K562 (cell line): Measurements from ENCODE around the gene BRD3OS. TPM values are rescaled to one million over a fixed set of nuclear protein-coding genes. Genes with fewer than 3 reads are reported as not detected.

Experiments used
- BCL6 ChIP-seq: fragments of 250-450 bp; sonication (Bioruptor Pico); IDR thresholded peaks from 2 replicates; pipeline ENCODE4 v1.4.0; 2020
- ELF4 ChIP-seq: fragments of 450-650 bp; formaldehyde crosslinking; IDR thresholded peaks from 2 replicates; pipeline ENCODE4 v1.4.0; 2022; ENCODE audit warnings: missing genetic modification characterization
- POLR2A ChIP-seq: fragments of 450-650 bp; conservative IDR thresholded peaks from 2 replicates; pipeline ENCODE4 v1.6.1; 2016
- PREB ChIP-seq: sonication (generic); formaldehyde crosslinking; IDR thresholded peaks from 2 replicates; pipeline ENCODE4 v1.8.1; 2023; ENCODE audit warnings: mild to moderate bottlenecking, missing genetic modification reagents
- STAT5B ChIP-seq: fragments of 250-450 bp; sonication (Bioruptor Pico); IDR thresholded peaks from 2 replicates; pipeline ENCODE4 v1.8.0; 2021; ENCODE audit warnings: mild to moderate bottlenecking, inconsistent platforms
- ZNF140 ChIP-seq: fragments of 250-450 bp; sonication (Bioruptor Pico); IDR thresholded peaks from 2 replicates; pipeline ENCODE4 v1.8.0; 2021; ENCODE audit warnings: moderate library complexity, mild to moderate bottlenecking, inconsistent platforms
- polyA plus RNA-seq, 8 experiments: library from polyadenylated mRNA; depleted of rRNA in 4 of 8; stranded (reverse) in 5 of 8; unstranded in 3 of 8; fragments of >200 nt; fragmentation: Nextera tagmentation in 2 of 8; fragmentation: Illumina TruSeq in 1 of 8; extraction: Ambion mirVana in 2 of 8; extraction: Trizol in 1 of 8; gene quantifications; 2 replicates each; pipeline versions ENCODE4 v1.2.1 to v1.2.3, GENCODE V29; 2011 to 2014; ENCODE audit warnings: inconsistent platforms in 1 of 8, missing spikeins in 1 of 8
- total RNA-seq, 7 experiments: library from RNA; depleted of rRNA in 6 of 7; stranded (reverse); fragments of >200 nt in 6 of 7; fragmentation: Illumina TruSeq in 2 of 7; extraction: Trizol in 2 of 7; gene quantifications; 2 replicates each; pipeline versions ENCODE4 v1.2.1 to v1.2.3, GENCODE V29; 2011 to 2021; ENCODE audit warnings: low replicate concordance in 1 of 7
- TF ChIP-seq, protein P1 (sequence below), 2 experiments: fragments of 150-350 bp in 1 of 2; IDR thresholded peaks; 2 replicates each; pipeline ENCODE4 v1.6.1; 2012 to 2016; ENCODE audit warnings: low read depth in 2 of 2, low read length in 2 of 2, mild to moderate bottlenecking in 1 of 2, moderate library complexity in 1 of 2
- TF ChIP-seq, protein P2 (sequence below): fragments of 450-650 bp; IDR thresholded peaks from 2 replicates; pipeline ENCODE4 v1.6.1; 2016; ENCODE audit warnings: mild to moderate bottlenecking, moderate library complexity
- TF ChIP-seq, protein P3 (sequence below), 2 experiments: fragments of 450-650 bp in 1 of 2; sonication (generic) in 1 of 2; formaldehyde crosslinking in 1 of 2; IDR thresholded peaks in 1 of 2; conservative IDR thresholded peaks in 1 of 2; 2 replicates each; pipeline versions ENCODE4 v1.6.1 to v1.8.1; 2016 to 2023; ENCODE audit warnings: mild to moderate bottlenecking in 2 of 2, moderate library complexity in 2 of 2, inconsistent platforms in 1 of 2, missing genetic modification reagents in 1 of 2

The BRD3OS gene
- total and polyA plus RNA-seq, 9 of the 15 experiments (the other 6 are each of a cell fraction or from before 2014, with no cell fraction given), result 1.1 to 8.7 (median 5.9) TPM

DNA sequence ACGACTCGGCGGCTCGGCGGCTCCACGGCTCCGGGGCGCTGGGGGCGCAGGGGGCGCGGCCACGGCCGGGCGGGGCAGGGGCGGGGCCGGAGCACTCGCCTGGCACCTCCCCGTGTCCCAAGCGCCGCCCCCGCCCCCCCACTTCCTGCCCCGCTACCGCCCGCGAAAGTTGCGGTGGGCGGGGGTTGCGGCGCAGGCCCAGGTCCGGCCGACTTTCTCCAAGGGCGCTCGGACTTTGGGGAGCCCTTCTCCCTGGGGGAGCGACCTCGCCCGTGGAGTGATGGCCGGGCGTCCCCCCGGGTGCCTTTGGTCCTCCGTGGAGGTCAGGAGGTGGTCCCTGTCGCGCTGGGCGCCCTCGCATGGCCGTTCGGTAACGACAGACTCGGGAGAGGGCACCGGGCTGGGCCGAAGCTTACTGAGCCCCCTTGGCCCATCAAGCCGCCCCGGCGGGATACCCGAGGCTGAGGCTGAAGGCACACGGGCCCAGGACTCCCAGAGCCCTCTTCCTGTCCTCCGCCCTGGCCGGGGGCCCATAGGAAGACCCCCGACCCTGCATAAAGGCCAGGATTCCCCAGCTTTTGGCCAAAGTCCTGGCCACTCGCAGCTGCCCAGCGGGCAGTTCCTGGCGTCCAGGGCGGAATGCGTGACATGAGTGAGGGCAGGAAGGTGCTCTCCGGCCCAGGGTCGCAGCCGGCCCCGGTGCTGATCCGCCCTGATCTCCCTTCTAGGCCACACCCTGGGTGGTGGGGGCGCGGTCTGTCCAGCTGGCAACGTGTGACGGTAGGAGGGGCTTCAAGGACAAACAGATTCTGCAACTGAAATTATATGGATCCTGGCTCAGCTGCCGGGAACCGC, 32.3 kb upstream of the BRD3OS start (continued):
- TF ChIP-seq PREB (CRISPR knock-in tag) (no peak), ELF4 (CRISPR knock-in tag) (0 out of 2 replicates have a peak, but pooled peaks have one; percentile 15), ZNF140 (CRISPR knock-in tag) (no peak), STAT5B (CRISPR knock-in tag) (no peak), BCL6 (CRISPR knock-in tag) (no peak), POLR2A (peak; percentile 63)
- TF ChIP-seq, protein P1, sequence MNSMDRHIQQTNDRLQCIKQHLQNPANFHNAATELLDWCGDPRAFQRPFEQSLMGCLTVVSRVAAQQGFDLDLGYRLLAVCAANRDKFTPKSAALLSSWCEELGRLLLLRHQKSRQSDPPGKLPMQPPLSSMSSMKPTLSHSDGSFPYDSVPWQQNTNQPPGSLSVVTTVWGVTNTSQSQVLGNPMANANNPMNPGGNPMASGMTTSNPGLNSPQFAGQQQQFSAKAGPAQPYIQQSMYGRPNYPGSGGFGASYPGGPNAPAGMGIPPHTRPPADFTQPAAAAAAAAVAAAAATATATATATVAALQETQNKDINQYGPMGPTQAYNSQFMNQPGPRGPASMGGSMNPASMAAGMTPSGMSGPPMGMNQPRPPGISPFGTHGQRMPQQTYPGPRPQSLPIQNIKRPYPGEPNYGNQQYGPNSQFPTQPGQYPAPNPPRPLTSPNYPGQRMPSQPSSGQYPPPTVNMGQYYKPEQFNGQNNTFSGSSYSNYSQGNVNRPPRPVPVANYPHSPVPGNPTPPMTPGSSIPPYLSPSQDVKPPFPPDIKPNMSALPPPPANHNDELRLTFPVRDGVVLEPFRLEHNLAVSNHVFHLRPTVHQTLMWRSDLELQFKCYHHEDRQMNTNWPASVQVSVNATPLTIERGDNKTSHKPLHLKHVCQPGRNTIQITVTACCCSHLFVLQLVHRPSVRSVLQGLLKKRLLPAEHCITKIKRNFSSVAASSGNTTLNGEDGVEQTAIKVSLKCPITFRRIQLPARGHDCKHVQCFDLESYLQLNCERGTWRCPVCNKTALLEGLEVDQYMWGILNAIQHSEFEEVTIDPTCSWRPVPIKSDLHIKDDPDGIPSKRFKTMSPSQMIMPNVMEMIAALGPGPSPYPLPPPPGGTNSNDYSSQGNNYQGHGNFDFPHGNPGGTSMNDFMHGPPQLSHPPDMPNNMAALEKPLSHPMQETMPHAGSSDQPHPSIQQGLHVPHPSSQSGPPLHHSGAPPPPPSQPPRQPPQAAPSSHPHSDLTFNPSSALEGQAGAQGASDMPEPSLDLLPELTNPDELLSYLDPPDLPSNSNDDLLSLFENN (IDR thresholded peaks at IDR 0.05; ENCODE audit: low read depth in 2 of 2, low read length in 2 of 2), result no peak
- TF ChIP-seq, protein P2, sequence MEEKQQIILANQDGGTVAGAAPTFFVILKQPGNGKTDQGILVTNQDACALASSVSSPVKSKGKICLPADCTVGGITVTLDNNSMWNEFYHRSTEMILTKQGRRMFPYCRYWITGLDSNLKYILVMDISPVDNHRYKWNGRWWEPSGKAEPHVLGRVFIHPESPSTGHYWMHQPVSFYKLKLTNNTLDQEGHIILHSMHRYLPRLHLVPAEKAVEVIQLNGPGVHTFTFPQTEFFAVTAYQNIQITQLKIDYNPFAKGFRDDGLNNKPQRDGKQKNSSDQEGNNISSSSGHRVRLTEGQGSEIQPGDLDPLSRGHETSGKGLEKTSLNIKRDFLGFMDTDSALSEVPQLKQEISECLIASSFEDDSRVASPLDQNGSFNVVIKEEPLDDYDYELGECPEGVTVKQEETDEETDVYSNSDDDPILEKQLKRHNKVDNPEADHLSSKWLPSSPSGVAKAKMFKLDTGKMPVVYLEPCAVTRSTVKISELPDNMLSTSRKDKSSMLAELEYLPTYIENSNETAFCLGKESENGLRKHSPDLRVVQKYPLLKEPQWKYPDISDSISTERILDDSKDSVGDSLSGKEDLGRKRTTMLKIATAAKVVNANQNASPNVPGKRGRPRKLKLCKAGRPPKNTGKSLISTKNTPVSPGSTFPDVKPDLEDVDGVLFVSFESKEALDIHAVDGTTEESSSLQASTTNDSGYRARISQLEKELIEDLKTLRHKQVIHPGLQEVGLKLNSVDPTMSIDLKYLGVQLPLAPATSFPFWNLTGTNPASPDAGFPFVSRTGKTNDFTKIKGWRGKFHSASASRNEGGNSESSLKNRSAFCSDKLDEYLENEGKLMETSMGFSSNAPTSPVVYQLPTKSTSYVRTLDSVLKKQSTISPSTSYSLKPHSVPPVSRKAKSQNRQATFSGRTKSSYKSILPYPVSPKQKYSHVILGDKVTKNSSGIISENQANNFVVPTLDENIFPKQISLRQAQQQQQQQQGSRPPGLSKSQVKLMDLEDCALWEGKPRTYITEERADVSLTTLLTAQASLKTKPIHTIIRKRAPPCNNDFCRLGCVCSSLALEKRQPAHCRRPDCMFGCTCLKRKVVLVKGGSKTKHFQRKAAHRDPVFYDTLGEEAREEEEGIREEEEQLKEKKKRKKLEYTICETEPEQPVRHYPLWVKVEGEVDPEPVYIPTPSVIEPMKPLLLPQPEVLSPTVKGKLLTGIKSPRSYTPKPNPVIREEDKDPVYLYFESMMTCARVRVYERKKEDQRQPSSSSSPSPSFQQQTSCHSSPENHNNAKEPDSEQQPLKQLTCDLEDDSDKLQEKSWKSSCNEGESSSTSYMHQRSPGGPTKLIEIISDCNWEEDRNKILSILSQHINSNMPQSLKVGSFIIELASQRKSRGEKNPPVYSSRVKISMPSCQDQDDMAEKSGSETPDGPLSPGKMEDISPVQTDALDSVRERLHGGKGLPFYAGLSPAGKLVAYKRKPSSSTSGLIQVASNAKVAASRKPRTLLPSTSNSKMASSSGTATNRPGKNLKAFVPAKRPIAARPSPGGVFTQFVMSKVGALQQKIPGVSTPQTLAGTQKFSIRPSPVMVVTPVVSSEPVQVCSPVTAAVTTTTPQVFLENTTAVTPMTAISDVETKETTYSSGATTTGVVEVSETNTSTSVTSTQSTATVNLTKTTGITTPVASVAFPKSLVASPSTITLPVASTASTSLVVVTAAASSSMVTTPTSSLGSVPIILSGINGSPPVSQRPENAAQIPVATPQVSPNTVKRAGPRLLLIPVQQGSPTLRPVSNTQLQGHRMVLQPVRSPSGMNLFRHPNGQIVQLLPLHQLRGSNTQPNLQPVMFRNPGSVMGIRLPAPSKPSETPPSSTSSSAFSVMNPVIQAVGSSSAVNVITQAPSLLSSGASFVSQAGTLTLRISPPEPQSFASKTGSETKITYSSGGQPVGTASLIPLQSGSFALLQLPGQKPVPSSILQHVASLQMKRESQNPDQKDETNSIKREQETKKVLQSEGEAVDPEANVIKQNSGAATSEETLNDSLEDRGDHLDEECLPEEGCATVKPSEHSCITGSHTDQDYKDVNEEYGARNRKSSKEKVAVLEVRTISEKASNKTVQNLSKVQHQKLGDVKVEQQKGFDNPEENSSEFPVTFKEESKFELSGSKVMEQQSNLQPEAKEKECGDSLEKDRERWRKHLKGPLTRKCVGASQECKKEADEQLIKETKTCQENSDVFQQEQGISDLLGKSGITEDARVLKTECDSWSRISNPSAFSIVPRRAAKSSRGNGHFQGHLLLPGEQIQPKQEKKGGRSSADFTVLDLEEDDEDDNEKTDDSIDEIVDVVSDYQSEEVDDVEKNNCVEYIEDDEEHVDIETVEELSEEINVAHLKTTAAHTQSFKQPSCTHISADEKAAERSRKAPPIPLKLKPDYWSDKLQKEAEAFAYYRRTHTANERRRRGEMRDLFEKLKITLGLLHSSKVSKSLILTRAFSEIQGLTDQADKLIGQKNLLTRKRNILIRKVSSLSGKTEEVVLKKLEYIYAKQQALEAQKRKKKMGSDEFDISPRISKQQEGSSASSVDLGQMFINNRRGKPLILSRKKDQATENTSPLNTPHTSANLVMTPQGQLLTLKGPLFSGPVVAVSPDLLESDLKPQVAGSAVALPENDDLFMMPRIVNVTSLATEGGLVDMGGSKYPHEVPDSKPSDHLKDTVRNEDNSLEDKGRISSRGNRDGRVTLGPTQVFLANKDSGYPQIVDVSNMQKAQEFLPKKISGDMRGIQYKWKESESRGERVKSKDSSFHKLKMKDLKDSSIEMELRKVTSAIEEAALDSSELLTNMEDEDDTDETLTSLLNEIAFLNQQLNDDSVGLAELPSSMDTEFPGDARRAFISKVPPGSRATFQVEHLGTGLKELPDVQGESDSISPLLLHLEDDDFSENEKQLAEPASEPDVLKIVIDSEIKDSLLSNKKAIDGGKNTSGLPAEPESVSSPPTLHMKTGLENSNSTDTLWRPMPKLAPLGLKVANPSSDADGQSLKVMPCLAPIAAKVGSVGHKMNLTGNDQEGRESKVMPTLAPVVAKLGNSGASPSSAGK, result no peak
- TF ChIP-seq, protein P3, sequence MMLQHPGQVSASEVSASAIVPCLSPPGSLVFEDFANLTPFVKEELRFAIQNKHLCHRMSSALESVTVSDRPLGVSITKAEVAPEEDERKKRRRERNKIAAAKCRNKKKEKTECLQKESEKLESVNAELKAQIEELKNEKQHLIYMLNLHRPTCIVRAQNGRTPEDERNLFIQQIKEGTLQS (IDR thresholded peaks at IDR 0.05), result no peak
- TF ChIP-seq, protein P3 (CRISPR knock-in tag; conservative IDR thresholded peaks at IDR 0.05), result no peak
